Suprapubic skin (tissue), 4 donors: Measurements from ENCODE around the gene STXBP3.

Experiments
- CTCF ChIP-seq, 2 donors: fragments of 200-600 bp in 1 of 2; fragments of 450-650 bp in 1 of 2; sonication (generic) in 1 of 2; IDR thresholded peaks; one replicate each; pipeline ENCODE4 v1.5.1; 2016 to 2019; ENCODE audit warnings: antibody characterized with exemption in 2 of 2, mild to moderate bottlenecking in 1 of 2, moderate library complexity in 1 of 2
- POLR2A ChIP-seq, 2 donors: fragments of 450-650 bp; IDR thresholded peaks; one replicate each; pipeline ENCODE4 v1.6.1; 2017; ENCODE audit warnings: antibody characterized with exemption in 2 of 2, mild to moderate bottlenecking in 2 of 2, moderate library complexity in 2 of 2
- POLR2AphosphoS5 ChIP-seq, 3 donors: sonication (generic); formaldehyde crosslinking; IDR thresholded peaks; one replicate each; pipeline ENCODE4 v1.6.1; 2017; ENCODE audit warnings: antibody characterized with exemption in 3 of 3

- TF ChIP-seq POLR2AphosphoS5 (IDR thresholded peaks at IDR 0.05) (no peak), CTCF (IDR thresholded peaks at IDR 0.05) (no peak), POLR2A (IDR thresholded peaks at IDR 0.05) (no peak)
Measured at GRCh38 chr1:108715932-108716331, 30.5 kb upstream of the STXBP3 start.
